K562 (cell line): ENCODE results near the gene SAV1. TPM values are rescaled to one million over a fixed set of nuclear protein-coding genes. Genes with fewer than 3 reads are reported as not detected.

Experiments used
- HDAC3 ChIP-seq: fragments of 450-650 bp; IDR thresholded peaks from 2 replicates; pipeline ENCODE4 v1.6.1; 2018; ENCODE audit warnings: borderline replicate concordance, mild to moderate bottlenecking, moderate library complexity; ENCODE audit not compliant: partially characterized antibody
- HDGF ChIP-seq: fragments of 450-650 bp; IDR thresholded peaks from 2 replicates; pipeline ENCODE4 v1.6.1; 2016
- MEF2A ChIP-seq: IDR thresholded peaks from 2 replicates; pipeline ENCODE4 v1.6.1; 2011; ENCODE audit warnings: low read depth, mild to moderate bottlenecking, low read length, moderate library complexity; ENCODE audit not compliant: control insufficient read depth
- ZFX ChIP-seq: sonication (generic); formaldehyde crosslinking; IDR thresholded peaks from 2 replicates; pipeline ENCODE4 v1.8.0; 2022; ENCODE audit warnings: mild to moderate bottlenecking, missing genetic modification reagents, moderate library complexity
- ZNF253 ChIP-seq: fragments of 250-450 bp; sonication (Bioruptor Pico); conservative IDR thresholded peaks from 2 replicates; pipeline ENCODE4 v1.6.1; 2021; ENCODE audit warnings: mild to moderate bottlenecking
- polyA plus RNA-seq, 8 experiments: library from polyadenylated mRNA; depleted of rRNA in 4 of 8; stranded (reverse) in 5 of 8; unstranded in 3 of 8; fragments of >200 nt; fragmentation: Nextera tagmentation in 2 of 8; fragmentation: Illumina TruSeq in 1 of 8; extraction: Ambion mirVana in 2 of 8; extraction: Trizol in 1 of 8; gene quantifications; 2 replicates each; pipeline versions ENCODE4 v1.2.1 to v1.2.3, GENCODE V29; 2011 to 2014; ENCODE audit warnings: inconsistent platforms in 1 of 8, missing spikeins in 1 of 8
- total RNA-seq, 7 experiments: library from RNA; depleted of rRNA in 6 of 7; stranded (reverse); fragments of >200 nt in 6 of 7; fragmentation: Illumina TruSeq in 2 of 7; extraction: Trizol in 2 of 7; gene quantifications; 2 replicates each; pipeline versions ENCODE4 v1.2.1 to v1.2.3, GENCODE V29; 2011 to 2021; ENCODE audit warnings: low replicate concordance in 1 of 7
- TF ChIP-seq, protein P1 (sequence below): fragments of 450-650 bp; IDR thresholded peaks from 2 replicates; pipeline ENCODE4 v1.6.1; 2016; ENCODE audit warnings: antibody characterized with exemption
- TF ChIP-seq, protein P2 (sequence below): sonication (generic); formaldehyde crosslinking; IDR thresholded peaks from 2 replicates; pipeline ENCODE4 v1.5.0; 2020; ENCODE audit warnings: missing genetic modification reagents
- TF ChIP-seq, protein P3 (sequence below): fragments of 200-400 bp; formaldehyde crosslinking; IDR thresholded peaks from 2 replicates; pipeline ENCODE4 v1.6.1; 2017; ENCODE audit warnings: mild to moderate bottlenecking, low read depth, low read length, moderate library complexity

SAV1 gene
- total and polyA plus RNA-seq, 9 of the 15 experiments (the other 6 are each of a cell fraction or from before 2014, with no cell fraction given), result 6.5 to 18.1 (median 16.1) TPM

DNA sequence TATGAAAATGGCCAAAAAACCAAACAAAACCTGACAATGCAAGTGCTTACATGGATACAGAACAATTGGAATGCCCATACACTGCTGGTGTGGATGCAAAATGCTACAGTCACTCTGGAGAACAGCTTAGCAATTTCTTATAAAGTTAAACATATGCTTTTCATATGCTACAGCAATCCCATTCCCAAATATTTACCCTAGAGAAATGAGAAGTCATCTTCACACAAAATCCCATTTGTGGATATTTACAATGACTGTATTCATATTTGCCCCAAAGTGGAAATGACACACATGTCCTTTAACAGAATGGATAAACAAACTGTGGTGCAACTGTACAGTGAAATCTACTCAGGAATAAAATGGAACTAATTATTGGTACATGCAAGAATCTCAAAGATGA lies 20.4 kb downstream of the SAV1 start (continued):
- TF ChIP-seq, protein P1, sequence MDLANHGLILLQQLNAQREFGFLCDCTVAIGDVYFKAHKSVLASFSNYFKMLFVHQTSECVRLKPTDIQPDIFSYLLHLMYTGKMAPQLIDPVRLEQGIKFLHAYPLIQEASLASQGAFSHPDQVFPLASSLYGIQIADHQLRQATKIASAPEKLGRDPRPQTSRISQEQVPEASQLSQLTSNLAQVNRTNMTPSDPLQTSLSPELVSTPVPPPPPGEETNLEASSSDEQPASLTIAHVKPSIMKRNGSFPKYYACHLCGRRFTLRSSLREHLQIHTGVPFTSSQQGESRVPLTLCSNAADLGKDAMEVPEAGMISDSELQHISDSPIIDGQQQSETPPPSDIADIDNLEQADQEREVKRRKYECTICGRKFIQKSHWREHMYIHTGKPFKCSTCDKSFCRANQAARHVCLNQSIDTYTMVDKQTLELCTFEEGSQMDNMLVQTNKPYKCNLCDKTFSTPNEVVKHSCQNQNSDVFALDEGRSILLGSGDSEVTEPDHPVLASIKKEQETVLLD, result no peak
- TF ChIP-seq ZNF253 (no peak), ZFX (CRISPR knock-in tag) (no peak), HDGF (no peak), HDAC3 (no peak), MEF2A (no peak)
- TF ChIP-seq, protein P2, sequence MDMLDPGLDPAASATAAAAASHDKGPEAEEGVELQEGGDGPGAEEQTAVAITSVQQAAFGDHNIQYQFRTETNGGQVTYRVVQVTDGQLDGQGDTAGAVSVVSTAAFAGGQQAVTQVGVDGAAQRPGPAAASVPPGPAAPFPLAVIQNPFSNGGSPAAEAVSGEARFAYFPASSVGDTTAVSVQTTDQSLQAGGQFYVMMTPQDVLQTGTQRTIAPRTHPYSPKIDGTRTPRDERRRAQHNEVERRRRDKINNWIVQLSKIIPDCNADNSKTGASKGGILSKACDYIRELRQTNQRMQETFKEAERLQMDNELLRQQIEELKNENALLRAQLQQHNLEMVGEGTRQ, result no peak
- TF ChIP-seq, protein P3, sequence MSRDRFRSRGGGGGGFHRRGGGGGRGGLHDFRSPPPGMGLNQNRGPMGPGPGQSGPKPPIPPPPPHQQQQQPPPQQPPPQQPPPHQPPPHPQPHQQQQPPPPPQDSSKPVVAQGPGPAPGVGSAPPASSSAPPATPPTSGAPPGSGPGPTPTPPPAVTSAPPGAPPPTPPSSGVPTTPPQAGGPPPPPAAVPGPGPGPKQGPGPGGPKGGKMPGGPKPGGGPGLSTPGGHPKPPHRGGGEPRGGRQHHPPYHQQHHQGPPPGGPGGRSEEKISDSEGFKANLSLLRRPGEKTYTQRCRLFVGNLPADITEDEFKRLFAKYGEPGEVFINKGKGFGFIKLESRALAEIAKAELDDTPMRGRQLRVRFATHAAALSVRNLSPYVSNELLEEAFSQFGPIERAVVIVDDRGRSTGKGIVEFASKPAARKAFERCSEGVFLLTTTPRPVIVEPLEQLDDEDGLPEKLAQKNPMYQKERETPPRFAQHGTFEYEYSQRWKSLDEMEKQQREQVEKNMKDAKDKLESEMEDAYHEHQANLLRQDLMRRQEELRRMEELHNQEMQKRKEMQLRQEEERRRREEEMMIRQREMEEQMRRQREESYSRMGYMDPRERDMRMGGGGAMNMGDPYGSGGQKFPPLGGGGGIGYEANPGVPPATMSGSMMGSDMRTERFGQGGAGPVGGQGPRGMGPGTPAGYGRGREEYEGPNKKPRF, result no peak
